Measurements from ENCODE around the gene NAV1.

The NAV1 gene

GRCh38 chr1:201525193-201525778 is 13.6 kb upstream of the NAV1 start:
- Histone ChIP-seq H3K4me2 (ENCODE audit: low read length) (no peak overlapping the region), H4K20me1 (ENCODE audit: control insufficient read depth, insufficient read depth, low read depth, low read length) (no peaks in the 10 kb centered on the region), H3K36me3 (ENCODE audit: control insufficient read depth, low read length) (no peaks in the 10 kb centered on the region), H3K79me2 (ENCODE audit: control insufficient read depth, low read length) (no peaks in the 10 kb centered on the region), H3K27me3 (ENCODE audit: control insufficient read depth, low read length) (no peaks in the 10 kb centered on the region), H3K27ac (ENCODE audit: low read depth, low read length) (no peak overlapping the region), H3K4me3 (ENCODE audit: low read length) (no peak overlapping the region), H3K9me2 (replicated peaks; ENCODE audit: control insufficient read depth, low read length) (no peaks in the 10 kb centered on the region), H3F3A (ENCODE audit: control insufficient read depth, insufficient read depth) (no peaks in the 10 kb centered on the region), H3K4me1 (ENCODE audit: control insufficient read depth, low read length) (no peaks in the 10 kb centered on the region), H3K9me3 (ENCODE audit: control insufficient read depth, insufficient read depth, low read length) (no peaks in the 10 kb centered on the region)
- TF ChIP-seq CTCF (IDR thresholded peaks at IDR 0.05; ENCODE audit: low read depth, low read length, poor library complexity, severe bottlenecking) (no peak), EZH2phosphoT487 (IDR thresholded peaks at IDR 0.05; ENCODE audit: borderline replicate concordance, low read length) (no peak)

GRCh38 chr1:201527879-201528278 is 11.0 kb upstream of the NAV1 start:
- Histone ChIP-seq H3K4me3 (ENCODE audit: low read length) (no peak overlapping the region), H3F3A (ENCODE audit: control insufficient read depth, insufficient read depth) (no peaks in the 10 kb centered on the region), H3K4me1 (ENCODE audit: control insufficient read depth, low read length) (no peaks in the 10 kb centered on the region), H3K27me3 (ENCODE audit: control insufficient read depth, low read length) (no peaks in the 10 kb centered on the region), H3K36me3 (ENCODE audit: control insufficient read depth, low read length) (no peaks in the 10 kb centered on the region), H3K4me2 (ENCODE audit: low read length) (no peak overlapping the region), H4K20me1 (ENCODE audit: control insufficient read depth, insufficient read depth, low read depth, low read length) (no peaks in the 10 kb centered on the region), H3K27ac (ENCODE audit: low read depth, low read length) (no peak overlapping the region), H3K79me2 (ENCODE audit: control insufficient read depth, low read length) (no peaks in the 10 kb centered on the region), H3K9me2 (replicated peaks; ENCODE audit: control insufficient read depth, low read length) (no peaks in the 10 kb centered on the region), H3K9me3 (ENCODE audit: control insufficient read depth, insufficient read depth, low read length) (no peaks in the 10 kb centered on the region)
- TF ChIP-seq EZH2phosphoT487 (IDR thresholded peaks at IDR 0.05; ENCODE audit: borderline replicate concordance, low read length) = no peak
- TF ChIP-seq CTCF (IDR thresholded peaks at IDR 0.05; ENCODE audit: low read depth, low read length, poor library complexity, severe bottlenecking) = no peak

- Histone ChIP-seq H3K27ac (ENCODE audit: low read depth, low read length) (no peak overlapping the region), H3K4me1 (ENCODE audit: control insufficient read depth, low read length) (no peaks in the 10 kb centered on the region), H3K4me2 (ENCODE audit: low read length) (no peak overlapping the region), H3F3A (ENCODE audit: control insufficient read depth, insufficient read depth) (no peaks in the 10 kb centered on the region), H3K79me2 (ENCODE audit: control insufficient read depth, low read length) (no peaks in the 10 kb centered on the region), H4K20me1 (ENCODE audit: control insufficient read depth, insufficient read depth, low read depth, low read length) (no peaks in the 10 kb centered on the region), H3K36me3 (ENCODE audit: control insufficient read depth, low read length) (no peaks in the 10 kb centered on the region), H3K9me2 (replicated peaks; ENCODE audit: control insufficient read depth, low read length) (no peaks in the 10 kb centered on the region), H3K27me3 (ENCODE audit: control insufficient read depth, low read length) (no peaks in the 10 kb centered on the region), H3K4me3 (ENCODE audit: low read length) (no peak overlapping the region), H3K9me3 (ENCODE audit: control insufficient read depth, insufficient read depth, low read length) (no peaks in the 10 kb centered on the region)
- TF ChIP-seq CTCF (IDR thresholded peaks at IDR 0.05; ENCODE audit: low read depth, low read length, poor library complexity, severe bottlenecking) = no peak
- no peak for TF ChIP-seq EZH2phosphoT487 (IDR thresholded peaks at IDR 0.05; ENCODE audit: borderline replicate concordance, low read length)
These were observed 10.2 kb upstream of the NAV1 start for GRCh38 chr1:201528631-201529252.
